NB4 (cell line): Measurements from ENCODE around the gene PIAS4.

Experiments
- POLR2A ChIP-seq: IDR thresholded peaks from 2 replicates; pipeline ENCODE4 v1.6.1; 2011; ENCODE audit warnings: mild to moderate bottlenecking; ENCODE audit not compliant: insufficient read length; ENCODE audit errors: extremely low read depth
- TF ChIP-seq, protein P1 (sequence below): IDR thresholded peaks from one replicate; pipeline ENCODE4 v1.5.1; 2012; ENCODE audit warnings: low read depth, low read length

DNA sequence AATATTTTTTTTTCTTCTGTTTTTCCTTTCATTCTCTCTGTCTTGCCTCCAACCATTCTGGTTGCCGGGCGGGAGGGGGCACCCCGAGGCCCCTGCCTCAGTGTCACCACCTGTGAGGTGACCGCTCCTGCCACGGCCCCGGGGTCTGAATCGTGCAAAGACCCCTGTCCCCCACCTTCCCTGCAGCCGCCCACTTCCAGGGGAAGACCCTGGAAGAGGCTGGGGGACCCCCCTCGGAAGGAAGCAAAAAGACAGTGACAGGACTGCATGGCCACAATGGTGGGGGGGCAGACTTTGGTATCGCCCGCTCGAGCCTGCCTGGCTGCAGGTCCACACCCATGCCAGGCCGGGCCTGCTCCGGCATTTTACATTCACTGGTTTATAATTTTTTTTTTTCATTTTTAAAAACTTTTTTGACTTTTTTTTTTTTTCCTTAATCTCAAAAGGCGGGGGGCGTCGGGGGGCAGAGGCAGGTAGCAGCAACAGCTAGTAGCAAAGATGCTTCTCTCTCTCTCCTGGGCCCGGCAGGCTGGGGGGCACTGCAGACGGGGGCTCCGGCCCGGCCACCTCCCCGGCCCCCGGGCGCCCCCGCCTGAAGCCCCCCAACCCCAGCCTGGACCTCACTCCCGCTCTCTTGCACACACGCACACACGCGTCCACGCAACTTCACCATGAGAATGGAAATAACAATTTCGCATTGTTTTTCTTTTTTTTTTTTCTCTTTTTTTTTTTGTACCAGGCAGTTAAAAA lies 36.6 kb downstream of the PIAS4 start:
- TF ChIP-seq, protein P1, sequence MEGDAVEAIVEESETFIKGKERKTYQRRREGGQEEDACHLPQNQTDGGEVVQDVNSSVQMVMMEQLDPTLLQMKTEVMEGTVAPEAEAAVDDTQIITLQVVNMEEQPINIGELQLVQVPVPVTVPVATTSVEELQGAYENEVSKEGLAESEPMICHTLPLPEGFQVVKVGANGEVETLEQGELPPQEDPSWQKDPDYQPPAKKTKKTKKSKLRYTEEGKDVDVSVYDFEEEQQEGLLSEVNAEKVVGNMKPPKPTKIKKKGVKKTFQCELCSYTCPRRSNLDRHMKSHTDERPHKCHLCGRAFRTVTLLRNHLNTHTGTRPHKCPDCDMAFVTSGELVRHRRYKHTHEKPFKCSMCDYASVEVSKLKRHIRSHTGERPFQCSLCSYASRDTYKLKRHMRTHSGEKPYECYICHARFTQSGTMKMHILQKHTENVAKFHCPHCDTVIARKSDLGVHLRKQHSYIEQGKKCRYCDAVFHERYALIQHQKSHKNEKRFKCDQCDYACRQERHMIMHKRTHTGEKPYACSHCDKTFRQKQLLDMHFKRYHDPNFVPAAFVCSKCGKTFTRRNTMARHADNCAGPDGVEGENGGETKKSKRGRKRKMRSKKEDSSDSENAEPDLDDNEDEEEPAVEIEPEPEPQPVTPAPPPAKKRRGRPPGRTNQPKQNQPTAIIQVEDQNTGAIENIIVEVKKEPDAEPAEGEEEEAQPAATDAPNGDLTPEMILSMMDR: no peak
- no peak for TF ChIP-seq POLR2A
